ENCODE results near the gene SPRYD3.
A peak's percentile ranks its signal among the peaks of the same experiment; 100 is the strongest.

Gene SPRYD3

GRCh38 chr12:53048780-53049401 is 30.3 kb downstream of the SPRYD3 start:
- DNase-seq (ENCODE audit: low read depth in 2 of 2) = peak; percentile 74 to 91
- no peak for TF ChIP-seq CTCF (IDR thresholded peaks at IDR 0.05; ENCODE audit: low read depth, low read length)

GRCh38 chr12:53048033-53048779 is 31.0 kb downstream of the SPRYD3 start:
- no peak for TF ChIP-seq CTCF (IDR thresholded peaks at IDR 0.05; ENCODE audit: low read depth, low read length)
- peak overlapping the region; percentile 85 to 93 for H3K4me3 ChIP-seq (replicated peaks in 1 of 2; ENCODE audit: low read depth in 2 of 2, low read length in 2 of 2)
- peak in 1 of 2 donors; percentile 29 for DNase-seq (ENCODE audit: low read depth in 2 of 2)

More at GRCh38 chr12:53048780-53049401, 30.3 kb downstream of the SPRYD3 start:
- peak overlapping the region; percentile 85 to 93 for H3K4me3 ChIP-seq (replicated peaks in 1 of 2; ENCODE audit: low read depth in 2 of 2, low read length in 2 of 2)

GRCh38 chr12:53047221-53048032 is 31.8 kb downstream of the SPRYD3 start:
- TF ChIP-seq CTCF (IDR thresholded peaks at IDR 0.05; ENCODE audit: low read depth, low read length) = no peak
- peak overlapping the region; percentile 85 to 93 for H3K4me3 ChIP-seq (replicated peaks in 1 of 2; ENCODE audit: low read depth in 2 of 2, low read length in 2 of 2)
- peak; percentile 72 to 89 for DNase-seq (ENCODE audit: low read depth in 2 of 2)

GRCh38 chr12:53046655-53047220 is 32.5 kb downstream of the SPRYD3 start:
- H3K4me3 ChIP-seq (replicated peaks in 1 of 2; ENCODE audit: low read depth in 2 of 2, low read length in 2 of 2) = peak overlapping the region; percentile 71 to 85
- TF ChIP-seq CTCF (IDR thresholded peaks at IDR 0.05; ENCODE audit: low read depth, low read length) = no peak
- DNase-seq (ENCODE audit: low read depth in 2 of 2) = peak; percentile 83 to 94

- no peak for TF ChIP-seq CTCF (IDR thresholded peaks at IDR 0.05; ENCODE audit: low read depth, low read length)
- DNase-seq (ENCODE audit: low read depth in 2 of 2) = no peak
- peak overlapping the region; percentile 71 to 85 for H3K4me3 ChIP-seq (replicated peaks in 1 of 2; ENCODE audit: low read depth in 2 of 2, low read length in 2 of 2)
Observed at GRCh38 chr12:53045696-53046045, 33.5 kb downstream of the SPRYD3 start.

GRCh38 chr12:53044896-53045695 is 34.1 kb downstream of the SPRYD3 start:
- DNase-seq (ENCODE audit: low read depth in 2 of 2) = peak in 1 of 2 donors; percentile 13
- H3K4me3 ChIP-seq (replicated peaks in 1 of 2; ENCODE audit: low read depth in 2 of 2, low read length in 2 of 2) = no peak overlapping the region
- TF ChIP-seq CTCF (IDR thresholded peaks at IDR 0.05; ENCODE audit: low read depth, low read length) = no peak
